GM12864 (cell line): ENCODE measurements around the gene BICDL1.
"Not testable (repeated sequence)": the region's sequence is repeated elsewhere in the genome, so short reads cannot be mapped to it uniquely, and the experiment has no call there.

Experiments
- DNase-seq: peaks from one replicate; pipeline ENCODE4 v3.0.0-alpha.2; 2011; ENCODE audit warnings: low read depth
- H3K4me3 ChIP-seq: 2 replicates; pipeline ENCODE4 v1.5.1; 2011; ENCODE audit warnings: mild to moderate bottlenecking, low read depth, low read length, control low read depth
- CTCF ChIP-seq: IDR thresholded peaks from 2 replicates; pipeline ENCODE4 v1.5.1; 2011; ENCODE audit warnings: low read depth, mild to moderate bottlenecking, moderate library complexity, low read length, control low read depth, inconsistent platforms; ENCODE audit errors: missing control alignments

Gene BICDL1

GRCh38 chr12:120000556-120000955 is 11.5 kb downstream of the BICDL1 start:
- no peak overlapping the region for H3K4me3 ChIP-seq
- DNase-seq: no peak
- no peak for TF ChIP-seq CTCF

- no peak for DNase-seq
- no peak overlapping the region for H3K4me3 ChIP-seq
- no peak for TF ChIP-seq CTCF
Observed at GRCh38 chr12:120006258-120006975, 17.4 kb downstream of the BICDL1 start.

- no peak overlapping the region for H3K4me3 ChIP-seq
- no peak for TF ChIP-seq CTCF
- no peak for DNase-seq
Observed at GRCh38 chr12:120007272-120007671, 18.2 kb downstream of the BICDL1 start.

- no peak overlapping the region for H3K4me3 ChIP-seq
- TF ChIP-seq CTCF: no peak
- DNase-seq: no peak
Observed at GRCh38 chr12:120010661-120011230, 21.7 kb downstream of the BICDL1 start.

DNA sequence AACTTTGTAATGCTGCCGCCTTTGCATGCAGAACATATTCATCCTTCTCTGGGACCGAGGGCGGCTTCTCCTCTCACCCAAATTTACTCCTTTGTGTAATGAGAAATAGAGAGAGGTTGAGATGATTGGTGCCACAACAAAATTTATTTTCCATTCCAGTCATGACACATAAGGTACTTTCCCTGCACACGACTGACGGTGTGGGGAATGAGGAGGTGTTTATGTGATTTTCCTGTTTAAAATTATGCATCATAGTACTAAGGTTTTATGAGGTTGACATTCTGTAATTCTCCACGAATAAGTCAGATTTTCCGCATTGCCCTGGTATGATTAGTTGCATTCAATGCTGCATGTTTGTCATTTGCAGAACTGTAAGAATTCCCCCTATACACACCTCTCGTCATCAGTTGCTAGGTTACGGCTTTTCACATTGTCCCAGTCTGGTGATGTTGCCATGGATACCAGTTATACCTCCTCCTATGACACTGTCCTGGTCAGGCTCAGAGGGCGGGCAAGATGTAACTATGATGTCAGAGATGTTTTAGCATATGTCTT is 23.1 kb downstream of the BICDL1 start:
- no peak for TF ChIP-seq CTCF
- DNase-seq: peak; percentile 85
- H3K4me3 ChIP-seq: no peak overlapping the region; the same call in 1 of the 2 replicates

- DNase-seq: peak; percentile 65
- no peak for TF ChIP-seq CTCF
- H3K4me3 ChIP-seq: no peak overlapping the region
Observed at GRCh38 chr12:120013659-120014380, 24.8 kb downstream of the BICDL1 start.

GRCh38 chr12:120014381-120014735 is 25.3 kb downstream of the BICDL1 start:
- H3K4me3 ChIP-seq, DNase-seq: not testable (repeated sequence)
